Endothelial cell of umbilical vein (primary cell): ENCODE measurements around the gene FAM47B. TPM values are rescaled to one million over a fixed set of nuclear protein-coding genes. Genes with fewer than 3 reads are reported as not detected.

Experiments used
- BruUV-seq: library from RNA; stranded (reverse); fragments of 400-500 nt; replicated peaks from 2 replicates; lab custom pipeline; 2021; lab: Mats Ljungman, UMichigan
- CTCF ChIA-PET: fragments of 300-600, 350-600 bp; sonication (Branson Sonifier 250); formaldehyde crosslinking; loops from one replicate; lab custom pipeline; 2021; ENCODE audit warnings: antibody characterized with exemption, inconsistent platforms; lab: Charles Lee
- POLR2A ChIA-PET: fragments of 300-600, 350-600 bp; sonication (Branson Sonifier 250); formaldehyde crosslinking; loops from one replicate; lab custom pipeline; 2021; ENCODE audit warnings: antibody characterized with exemption, inconsistent platforms; lab: Charles Lee
- DNase-seq: peaks from one replicate; pipeline ENCODE4 v3.0.0-alpha.2; 2011; ENCODE audit warnings: low read depth, low spot score
- FAIRE-seq: peaks from 2 replicates; lab custom pipeline; 2011; peaks lifted over from hg19 to GRCh38; lab: Jason Lieb, UNC
- H2AFZ ChIP-seq: 2 replicates; pipeline ENCODE4 v1.6.0; 2012; ENCODE audit warnings: low read depth, low read length, control low read depth, inconsistent platforms
- H3K27ac ChIP-seq: 2 replicates; pipeline ENCODE4 v1.5.1; 2011; ENCODE audit warnings: low read depth, mild to moderate bottlenecking, control low read depth, low read length, moderate library complexity; ENCODE audit not compliant: insufficient read depth
- H3K27me3 ChIP-seq, 2 experiments: 2 replicates each; pipeline versions ENCODE4 v1.6.0 to v1.6.1; 2011; ENCODE audit warnings: low read length in 2 of 2, mixed read lengths in 1 of 2; ENCODE audit not compliant: control insufficient read depth in 2 of 2, insufficient read depth in 2 of 2
- H3K36me3 ChIP-seq, 2 experiments: 2 replicates in 1 of 2; 3 replicates in 1 of 2; pipeline ENCODE4 v1.5.1; 2011; ENCODE audit warnings: low read length in 2 of 2, mild to moderate bottlenecking in 1 of 2, moderate library complexity in 1 of 2; ENCODE audit not compliant: control insufficient read depth in 2 of 2, insufficient read depth in 2 of 2; ENCODE audit errors: extremely low read depth in 1 of 2
- H3K4me1 ChIP-seq: 3 replicates; pipeline ENCODE4 v1.5.1; 2011; ENCODE audit warnings: mild to moderate bottlenecking, low read length; ENCODE audit not compliant: control insufficient read depth, insufficient read depth; ENCODE audit errors: extremely low read depth
- H3K4me2 ChIP-seq: 2 replicates; pipeline ENCODE4 v1.6.1; 2011; ENCODE audit warnings: low read length, control low read depth, mixed read lengths; ENCODE audit not compliant: insufficient read depth
- H3K4me3 ChIP-seq, 3 experiments: fragments of 200-600 bp in 1 of 3; sonication (generic), shearing (Covaris generic) in 1 of 3; replicated peaks in 1 of 3; 2 replicates each; pipeline ENCODE4 v1.5.1; 2011 to 2016; ENCODE audit warnings: control low read depth in 3 of 3, low read length in 3 of 3, mild to moderate bottlenecking in 2 of 3, inconsistent platforms in 1 of 3, low read depth in 1 of 3, moderate library complexity in 1 of 3; ENCODE audit not compliant: insufficient read depth in 1 of 3
- H3K79me2 ChIP-seq: 2 replicates; pipeline ENCODE4 v1.6.0; 2012; ENCODE audit warnings: low read length, inconsistent platforms; ENCODE audit not compliant: control insufficient read depth, insufficient read depth
- H3K9ac ChIP-seq: replicated peaks from 2 replicates; pipeline ENCODE3; 2011; ENCODE audit warnings: low read length, control low read depth; ENCODE audit not compliant: insufficient read depth; ENCODE audit errors: extremely low read depth
- H3K9me1 ChIP-seq: replicated peaks from 3 replicates; pipeline ENCODE4 v1.6.0; 2011; ENCODE audit warnings: mild to moderate bottlenecking, low read length; ENCODE audit not compliant: control insufficient read depth, insufficient read depth; ENCODE audit errors: extremely low read depth
- H3K9me3 ChIP-seq: replicated peaks from 2 replicates; pipeline ENCODE4 v1.5.1; 2012; ENCODE audit warnings: low read length, inconsistent platforms; ENCODE audit not compliant: control insufficient read depth, insufficient read depth
- H4K20me1 ChIP-seq: replicated peaks from 2 replicates; pipeline ENCODE3; 2011; ENCODE audit warnings: mild to moderate bottlenecking, low read length; ENCODE audit not compliant: control insufficient read depth, insufficient read depth; ENCODE audit errors: extremely low read depth
- EZH2 ChIP-seq: IDR thresholded peaks from 2 replicates; pipeline ENCODE4 v1.6.1; 2012; ENCODE audit warnings: borderline replicate concordance, low read depth, mild to moderate bottlenecking, moderate library complexity, low read length, inconsistent platforms; ENCODE audit not compliant: severe bottlenecking
- FOS ChIP-seq: IDR thresholded peaks from 2 replicates; pipeline ENCODE4 v1.6.1; 2011; ENCODE audit warnings: mild to moderate bottlenecking, low read length, moderate library complexity, borderline replicate concordance; ENCODE audit not compliant: insufficient read depth
- GATA2 ChIP-seq: IDR thresholded peaks from 2 replicates; pipeline ENCODE4 v1.7.0; 2011; ENCODE audit warnings: low read depth, mild to moderate bottlenecking, moderate library complexity, mixed read lengths, low read length; ENCODE audit not compliant: insufficient read length, insufficient read depth
- JUN ChIP-seq: IDR thresholded peaks from 2 replicates; pipeline ENCODE4 v1.6.1; 2011; ENCODE audit warnings: borderline replicate concordance, low read depth; ENCODE audit not compliant: insufficient read length, insufficient read depth
- MAX ChIP-seq: IDR thresholded peaks from 2 replicates; pipeline ENCODE4 v1.6.1; 2011; ENCODE audit not compliant: insufficient read depth, insufficient read length
- POLR2A ChIP-seq: IDR thresholded peaks from 2 replicates; pipeline ENCODE4 v1.6.1; 2012; ENCODE audit warnings: low read depth, mild to moderate bottlenecking, control low read depth, low read length
- dilution Hi-C: fragments of 300-500 bp; cut with MboI; formaldehyde crosslinking; loops from one replicate; pipeline ENCODE4 v1.15.0; 2019; ENCODE audit warnings: low sequenced_read_pairs; ENCODE audit not compliant: extremely low pct_ligation_motif_present
- intact Hi-C: fragments of 100-400 bp; cut with micrococcal nuclease; formaldehyde crosslinking; loops from one replicate; pipeline ENCODE4 v1.10.0; 2022
- polyA plus RNA-seq, 4 experiments: library from polyadenylated mRNA; depleted of rRNA in 3 of 4; stranded (reverse) in 3 of 4; unstranded in 1 of 4; fragments of >200 nt; gene quantifications; 2 replicates each; pipeline versions ENCODE4 v1.2.1 to v1.2.3, GENCODE V29; 2011 to 2012; ENCODE audit warnings: missing spikeins in 1 of 4
- total RNA-seq: library from RNA; stranded (reverse); gene quantifications from 2 replicates; pipeline ENCODE4 v1.2.3, GENCODE V29; 2021
- TF ChIP-seq, protein P1 (sequence below), 2 donors: IDR thresholded peaks; 1 replicate in 1 of 2; 2 replicates in 1 of 2; pipeline ENCODE4 v1.5.1; 2011; ENCODE audit warnings: low read length in 2 of 2, mild to moderate bottlenecking in 2 of 2, moderate library complexity in 2 of 2, control low read depth in 1 of 2, inconsistent platforms in 1 of 2, low read depth in 1 of 2; ENCODE audit not compliant: insufficient read depth in 1 of 2; ENCODE audit errors: extremely low read depth in 1 of 2

The FAM47B gene
- total and polyA plus RNA-seq, 2 donors (not counting 3 experiments of a cell fraction or from before 2014, with no cell fraction given), result not detected

- H3K9ac ChIP-seq, result no peak overlapping the region
- no peak for DNase-seq
- no peak for FAIRE-seq
Measured at GRCh38 chrX:34909151-34909550, 33.4 kb upstream of the FAM47B start.

More at GRCh38 chrX:34909151-34909550, 33.4 kb upstream of the FAM47B start:
- Histone ChIP-seq H3K79me2 (no peaks in the 10 kb centered on the region), H3K4me3 (no peak overlapping the region), H3K4me1 (no peaks in the 10 kb centered on the region), H3K27ac (no peak overlapping the region), H3K36me3 (no peaks in the 10 kb centered on the region), H3K27me3 (no peaks in the 10 kb centered on the region), H2AFZ (no peak overlapping the region), H3K9me3 (no peaks in the 10 kb centered on the region), H3K4me2 (no peak overlapping the region), H3K9me1 (no peaks in the 10 kb centered on the region), H4K20me1 (no peaks in the 10 kb centered on the region)
- ChIA-PET POLR2A (no interaction called here), CTCF (no interaction called here)
- intact Hi-C loops (no loop called here), dilution Hi-C loops (no loop called here)
- TF ChIP-seq JUN (no peak), GATA2 (no peak), MAX (no peak), EZH2 (no peak), FOS (no peak), POLR2A (no peak)
- TF ChIP-seq, protein P1, sequence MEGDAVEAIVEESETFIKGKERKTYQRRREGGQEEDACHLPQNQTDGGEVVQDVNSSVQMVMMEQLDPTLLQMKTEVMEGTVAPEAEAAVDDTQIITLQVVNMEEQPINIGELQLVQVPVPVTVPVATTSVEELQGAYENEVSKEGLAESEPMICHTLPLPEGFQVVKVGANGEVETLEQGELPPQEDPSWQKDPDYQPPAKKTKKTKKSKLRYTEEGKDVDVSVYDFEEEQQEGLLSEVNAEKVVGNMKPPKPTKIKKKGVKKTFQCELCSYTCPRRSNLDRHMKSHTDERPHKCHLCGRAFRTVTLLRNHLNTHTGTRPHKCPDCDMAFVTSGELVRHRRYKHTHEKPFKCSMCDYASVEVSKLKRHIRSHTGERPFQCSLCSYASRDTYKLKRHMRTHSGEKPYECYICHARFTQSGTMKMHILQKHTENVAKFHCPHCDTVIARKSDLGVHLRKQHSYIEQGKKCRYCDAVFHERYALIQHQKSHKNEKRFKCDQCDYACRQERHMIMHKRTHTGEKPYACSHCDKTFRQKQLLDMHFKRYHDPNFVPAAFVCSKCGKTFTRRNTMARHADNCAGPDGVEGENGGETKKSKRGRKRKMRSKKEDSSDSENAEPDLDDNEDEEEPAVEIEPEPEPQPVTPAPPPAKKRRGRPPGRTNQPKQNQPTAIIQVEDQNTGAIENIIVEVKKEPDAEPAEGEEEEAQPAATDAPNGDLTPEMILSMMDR (IDR thresholded peaks at IDR 0.05; ENCODE audit: extremely low read depth in 1 of 2, insufficient read depth in 1 of 2, low read depth in 1 of 2, low read length in 2 of 2), result no peak
- no TSS peak for BruUV-seq
